ENCODE data around the gene TM7SF3. TPM values are rescaled to one million over a fixed set of nuclear protein-coding genes. Genes with fewer than 3 reads are reported as not detected.

Gene TM7SF3
- total RNA-seq, 3 donors from 2014 or later (not counting 1 experiment from before 2014, with no cell fraction given), result 32.1 to 48.4 (median 42.6) TPM

DNA sequence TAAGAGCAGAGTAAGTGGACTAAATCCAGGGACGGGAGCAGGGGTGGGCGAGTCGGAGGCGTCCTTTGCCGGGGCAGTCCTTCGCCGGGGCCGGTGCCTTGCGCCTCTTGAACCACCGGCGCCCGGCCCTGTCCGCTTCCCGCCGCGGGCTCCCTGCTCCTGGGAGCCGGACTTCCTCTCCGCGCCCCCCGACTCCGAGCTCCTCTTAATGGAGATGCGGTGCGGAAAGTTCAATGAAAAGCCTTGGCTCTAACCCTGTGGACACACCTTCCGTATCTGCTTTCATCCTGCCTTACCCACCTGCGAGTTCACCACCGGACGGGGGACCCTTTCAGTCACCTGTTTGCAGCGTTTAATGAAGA lies 75.5 kb downstream of the TM7SF3 start:
- Histone ChIP-seq H3K27ac (ENCODE audit: low read length) (peak overlapping the region; percentile 95), H3K36me3 (ENCODE audit: control insufficient read depth, insufficient read depth, low read length) (no peaks in the 10 kb centered on the region), H3K4me3 (ENCODE audit: low read length) (peak overlapping the region; percentile 95), H3K9me3 (ENCODE audit: control insufficient read depth, insufficient read depth, low read length) (no peaks in the 10 kb centered on the region), H3K27me3 (ENCODE audit: control insufficient read depth, insufficient read depth, low read length) (no peaks in the 10 kb centered on the region), H3K4me1 (ENCODE audit: control insufficient read depth, insufficient read depth, low read length) (peaks cover 17% of the 10 kb centered on the region)
- WGBS (ENCODE audit: insufficient coverage), result under 1% methylated on average over 28 of the region's 28 CpGs
- peaks cover 79 to 82% of the 10 kb centered on the region in 2 donors for H3K4me1 Mint-ChIP-seq
- intact Hi-C loops (cut with micrococcal nuclease), result loop anchor here (1.0 kb wide), 4 partner anchors 34 to 306 kb away; partner anchors contain the start of genes STK38L and TM7SF3
- no peaks in the 10 kb centered on the region for H3K27me3 Mint-ChIP-seq (ENCODE audit: low read depth in 2 of 2)
- TF ChIP-seq, protein P1, sequence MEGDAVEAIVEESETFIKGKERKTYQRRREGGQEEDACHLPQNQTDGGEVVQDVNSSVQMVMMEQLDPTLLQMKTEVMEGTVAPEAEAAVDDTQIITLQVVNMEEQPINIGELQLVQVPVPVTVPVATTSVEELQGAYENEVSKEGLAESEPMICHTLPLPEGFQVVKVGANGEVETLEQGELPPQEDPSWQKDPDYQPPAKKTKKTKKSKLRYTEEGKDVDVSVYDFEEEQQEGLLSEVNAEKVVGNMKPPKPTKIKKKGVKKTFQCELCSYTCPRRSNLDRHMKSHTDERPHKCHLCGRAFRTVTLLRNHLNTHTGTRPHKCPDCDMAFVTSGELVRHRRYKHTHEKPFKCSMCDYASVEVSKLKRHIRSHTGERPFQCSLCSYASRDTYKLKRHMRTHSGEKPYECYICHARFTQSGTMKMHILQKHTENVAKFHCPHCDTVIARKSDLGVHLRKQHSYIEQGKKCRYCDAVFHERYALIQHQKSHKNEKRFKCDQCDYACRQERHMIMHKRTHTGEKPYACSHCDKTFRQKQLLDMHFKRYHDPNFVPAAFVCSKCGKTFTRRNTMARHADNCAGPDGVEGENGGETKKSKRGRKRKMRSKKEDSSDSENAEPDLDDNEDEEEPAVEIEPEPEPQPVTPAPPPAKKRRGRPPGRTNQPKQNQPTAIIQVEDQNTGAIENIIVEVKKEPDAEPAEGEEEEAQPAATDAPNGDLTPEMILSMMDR (IDR thresholded peaks at IDR 0.05), result no peak
- H3K9me3 Mint-ChIP-seq, result no peaks in the 10 kb centered on the region
- no peaks in the 10 kb centered on the region for H3K36me3 Mint-ChIP-seq
- H3K4me3 Mint-ChIP-seq, result peak overlapping the region; percentile 96
- H3K27ac Mint-ChIP-seq, result peak overlapping the region; percentile 93 to 94
- ATAC-seq (peak in 1 of 3 donors; percentile 18), DNase-seq (peak in 1 of 2 donors; percentile 54)

DNA sequence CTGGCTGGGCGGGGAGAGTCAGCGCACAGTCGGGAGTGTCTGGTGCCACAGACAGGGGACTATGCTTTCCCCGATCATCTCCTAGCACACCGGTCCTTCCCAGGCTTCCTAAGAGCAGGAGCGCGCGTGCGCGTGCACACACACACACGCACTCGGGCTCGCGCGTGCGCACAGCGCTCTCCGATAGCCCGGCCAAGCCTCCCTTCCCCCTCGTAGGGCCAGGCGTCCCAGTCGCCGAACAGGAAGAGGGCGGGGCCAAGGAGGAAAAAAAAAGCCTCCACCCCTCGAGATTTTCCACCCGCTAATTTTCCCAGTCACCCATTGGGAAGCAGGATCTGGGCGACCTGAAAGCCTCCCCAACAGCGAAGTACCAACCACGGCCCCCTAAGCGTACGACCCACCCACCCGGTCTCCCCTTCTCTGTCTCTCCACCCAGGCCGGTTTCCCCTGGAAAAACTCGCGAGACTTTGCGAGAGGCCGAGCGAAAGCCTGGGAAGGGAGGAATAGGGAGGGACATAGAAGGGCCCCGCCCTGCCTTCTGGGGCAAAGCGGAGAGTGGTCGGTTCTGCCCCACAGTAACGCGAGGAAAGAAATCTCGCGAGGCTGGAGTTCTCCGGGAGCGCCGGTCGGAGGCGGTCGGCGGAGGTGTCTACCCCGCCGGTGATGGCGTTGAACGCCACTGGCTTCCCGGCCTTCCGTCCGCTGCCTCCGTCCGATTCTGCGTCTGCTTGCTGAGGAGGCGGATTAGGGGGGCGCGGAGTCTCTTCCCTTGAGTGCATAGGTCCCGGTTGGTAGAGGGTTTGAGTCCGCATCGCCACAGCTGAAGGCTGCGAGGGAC lies 76.1 kb downstream of the TM7SF3 start, which contains the start of the genes FGFR1OP2 and INTS13:
FGFR1OP2 (plus strand) TSS at position 608 of the 838 bp plus-strand sequence. CDS start 15,689 bp downstream, outside the sequence.
INTS13 (minus strand) TSS at position 119 of the 838 bp plus-strand sequence. CDS start 1,178 bp downstream, outside the sequence.
- Histone ChIP-seq H3K9me3 (ENCODE audit: control insufficient read depth, insufficient read depth, low read length) (no peaks in the 10 kb centered on the region), H3K36me3 (ENCODE audit: control insufficient read depth, insufficient read depth, low read length) (no peaks in the 10 kb centered on the region), H3K27me3 (ENCODE audit: control insufficient read depth, insufficient read depth, low read length) (no peaks in the 10 kb centered on the region), H3K4me3 (ENCODE audit: low read length) (peak within 1 kb of the TSS; percentile 95), H3K4me1 (ENCODE audit: control insufficient read depth, insufficient read depth, low read length) (peaks cover 12% of the 10 kb centered on the region), H3K27ac (ENCODE audit: low read length) (peak within 1 kb of the TSS; percentile 95)
- no peaks in the 10 kb centered on the region for H3K36me3 Mint-ChIP-seq
- DNase-seq (peak; percentile 92 to 98), ATAC-seq (peak; percentile 90 to 97 (median 93))
- H3K27me3 Mint-ChIP-seq (ENCODE audit: low read depth in 2 of 2), result no peaks in the 10 kb centered on the region
- intact Hi-C loops (cut with micrococcal nuclease), result loop anchor here (1.0 kb wide), 3 partner anchors 76 to 306 kb away; partner anchors contain the start of genes STK38L and TM7SF3
- H3K4me1 Mint-ChIP-seq, result peaks cover 79 to 82% of the 10 kb centered on the region in 2 donors
- WGBS (ENCODE audit: insufficient coverage), result under 1% methylated on average over 69 of the region's 69 CpGs
- H3K9me3 Mint-ChIP-seq, result no peaks in the 10 kb centered on the region
- peak within 1 kb of the TSS; percentile 96 for H3K4me3 Mint-ChIP-seq
- H3K27ac Mint-ChIP-seq, result peak within 1 kb of the TSS; percentile 93 to 94
- TF ChIP-seq, protein P1 (IDR thresholded peaks at IDR 0.05), result no peak

DNA sequence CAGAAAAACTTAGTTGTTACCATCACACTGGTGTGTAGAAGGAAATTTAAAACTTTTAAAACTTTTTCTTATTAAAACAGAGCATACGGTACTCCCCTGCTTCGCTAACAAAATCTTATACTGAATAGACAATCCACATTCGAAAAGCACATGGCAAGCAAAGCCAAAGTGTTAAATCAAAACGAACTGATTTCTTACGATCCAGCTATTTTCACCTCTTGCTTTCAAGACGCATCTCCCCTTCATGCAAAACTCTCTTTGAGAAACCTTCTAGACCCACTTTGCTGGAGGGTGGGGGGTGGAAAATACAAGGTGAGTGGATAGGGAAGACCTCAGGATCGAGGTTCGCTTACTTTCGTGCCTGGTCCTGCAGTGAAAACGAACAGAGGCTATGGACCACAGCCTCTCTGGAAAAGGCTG lies 76.7 kb downstream of the TM7SF3 start:
- WGBS (ENCODE audit: insufficient coverage), result under 1% methylated on average over 9 of the region's 10 CpGs
- peak overlapping the region; percentile 95 for H3K4me3 ChIP-seq (ENCODE audit: low read length)
- ATAC-seq, result no peak
- H3K36me3 ChIP-seq (ENCODE audit: control insufficient read depth, insufficient read depth, low read length), result no peaks in the 10 kb centered on the region
- H3K9me3 Mint-ChIP-seq, result no peaks in the 10 kb centered on the region
- H3K27ac Mint-ChIP-seq, result peak overlapping the region; percentile 93 to 94
- DNase-seq, result no peak
- peak overlapping the region; percentile 96 for H3K4me3 Mint-ChIP-seq
- peak overlapping the region; percentile 95 for H3K27ac ChIP-seq (ENCODE audit: low read length)
- no peaks in the 10 kb centered on the region for H3K36me3 Mint-ChIP-seq
- TF ChIP-seq, protein P1 (IDR thresholded peaks at IDR 0.05), result no peak
- H3K27me3 Mint-ChIP-seq (ENCODE audit: low read depth in 2 of 2), result no peaks in the 10 kb centered on the region
- no peaks in the 10 kb centered on the region for H3K27me3 ChIP-seq (ENCODE audit: control insufficient read depth, insufficient read depth, low read length)
- peaks cover 12% of the 10 kb centered on the region for H3K4me1 ChIP-seq (ENCODE audit: control insufficient read depth, insufficient read depth, low read length)
- no peaks in the 10 kb centered on the region for H3K9me3 ChIP-seq (ENCODE audit: control insufficient read depth, insufficient read depth, low read length)
- peaks cover 78 to 82% of the 10 kb centered on the region in 2 donors for H3K4me1 Mint-ChIP-seq
- intact Hi-C loops (cut with micrococcal nuclease), result no loop called here

All from natural killer cell (primary cell).